HG02852 (cell line): ENCODE results near the gene FOXO3.

ENCODE experiments used
- ATAC-seq: cut with Tn5 transposase; IDR thresholded peaks from one replicate; pipeline ENCODE4 v1.9.1; 2021; ENCODE audit warnings: mild to moderate bottlenecking, moderate library complexity; ENCODE audit not compliant: unreplicated experiment

The FOXO3 gene

GRCh38 chr6:108732091-108732870, 171.6 kb downstream of the FOXO3 start:
- no peak for ATAC-seq

- ATAC-seq: no peak
Measured at GRCh38 chr6:108733051-108733450, 172.3 kb downstream of the FOXO3 start.

- no peak for ATAC-seq
Measured at GRCh38 chr6:108733706-108734265, 173.1 kb downstream of the FOXO3 start.
